NCI-H748 treated with DMSO at 0.1 percent for 48 hours (cell line): ENCODE results near the gene NOXO1.

Source experiments
- DNase-seq: peaks from one replicate; lab custom pipeline; 2025; lab: John Stamatoyannopoulos, UW

Gene NOXO1

GRCh38 chr16:1997494-1998359, 16.5 kb upstream of the NOXO1 start:
- no peak for DNase-seq

- DNase-seq, result no peak
Measured at GRCh38 chr16:1993731-1994131, 12.5 kb upstream of the NOXO1 start.

GRCh38 chr16:1992704-1993317, 11.5 kb upstream of the NOXO1 start:
- DNase-seq, result no peak

- DNase-seq, result no peak
Measured at GRCh38 chr16:1991948-1992703, 10.9 kb upstream of the NOXO1 start.

- DNase-seq, result no peak
Measured at GRCh38 chr16:1991588-1991947, 10.3 kb upstream of the NOXO1 start.

GRCh38 chr16:1991135-1991551, 9.9 kb upstream of the NOXO1 start:
- DNase-seq, result no peak

- DNase-seq, result peak; percentile 5
Measured at GRCh38 chr16:1990351-1991134, 9.3 kb upstream of the NOXO1 start.

- no peak for DNase-seq
Measured at GRCh38 chr16:1990101-1990350, 8.8 kb upstream of the NOXO1 start.

GRCh38 chr16:1989209-1990100, 8.2 kb upstream of the NOXO1 start, which contains the start of gene SYNGR3:
TSS of gene SYNGR3 (plus strand) at chr16:1989970. CDS start at chr16:1990103, 133 bp downstream.
- DNase-seq, result peak; percentile 6

- no peak for DNase-seq
Measured at GRCh38 chr16:1987198-1987597, 5.9 kb upstream of the NOXO1 start.

GRCh38 chr16:1985466-1986150, 4.3 kb upstream of the NOXO1 start:
- no peak for DNase-seq

- no peak for DNase-seq
Measured at GRCh38 chr16:1984347-1985225, 3.3 kb upstream of the NOXO1 start.

GRCh38 chr16:1983544-1984346, 2.5 kb upstream of the NOXO1 start, which contains the start of gene GFER:
TSS of gene GFER (plus strand) at chr16:1984193. CDS start at chr16:1984219, 26 bp downstream.
- DNase-seq, result peak; percentile 62

- no peak for DNase-seq
Measured at GRCh38 chr16:1982991-1983543, 1.8 kb upstream of the NOXO1 start.

- DNase-seq, result no peak
Measured at GRCh38 chr16:1982013-1982433, 754 bp upstream of the NOXO1 start.

- no peak for DNase-seq
Measured at GRCh38 chr16:1980770-1981087, 540 bp downstream of the NOXO1 start.

GRCh38 chr16:1980030-1980769, 1.1 kb downstream of the NOXO1 start:
- DNase-seq, result no peak
